Forelimb muscle (tissue), 1 donor: ENCODE measurements around the gene ABL1. TPM values are rescaled to one million over a fixed set of nuclear protein-coding genes. Genes with fewer than 3 reads are reported as not detected.

Experiments
- DNase-seq: peaks from one replicate; pipeline ENCODE4 v3.0.0-alpha.2; 2013; ENCODE audit warnings: low read depth
- polyA plus RNA-seq: library from polyadenylated mRNA; unstranded; fragments of 120-200 nt; gene quantifications from one replicate; pipeline ENCODE4 v1.2.1, GENCODE V29; 2013; ENCODE audit not compliant: insufficient read length

Gene ABL1
- polyA plus RNA-seq, 1 donor: 52.6 TPM

DNA sequence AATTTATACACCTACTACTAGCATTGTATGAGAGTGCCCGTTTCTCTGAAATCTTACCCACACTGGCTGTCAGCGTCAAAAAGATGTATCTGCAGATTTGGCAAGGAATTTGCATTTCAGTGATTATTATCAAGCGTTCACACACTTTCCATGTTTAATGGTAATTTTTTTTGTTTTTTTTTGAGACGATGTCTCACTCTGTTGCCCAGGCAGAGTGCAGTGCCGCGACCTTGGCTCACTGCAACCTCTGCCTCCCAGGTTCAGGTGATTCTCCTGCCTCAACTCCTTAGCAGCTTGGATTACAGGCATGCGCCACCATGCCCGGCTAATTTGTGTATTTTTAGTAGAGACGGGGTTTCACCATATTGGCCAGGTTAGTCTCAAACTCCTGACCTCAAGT is 14.3 kb downstream of the ABL1 start:
- DNase-seq: no peak

DNA sequence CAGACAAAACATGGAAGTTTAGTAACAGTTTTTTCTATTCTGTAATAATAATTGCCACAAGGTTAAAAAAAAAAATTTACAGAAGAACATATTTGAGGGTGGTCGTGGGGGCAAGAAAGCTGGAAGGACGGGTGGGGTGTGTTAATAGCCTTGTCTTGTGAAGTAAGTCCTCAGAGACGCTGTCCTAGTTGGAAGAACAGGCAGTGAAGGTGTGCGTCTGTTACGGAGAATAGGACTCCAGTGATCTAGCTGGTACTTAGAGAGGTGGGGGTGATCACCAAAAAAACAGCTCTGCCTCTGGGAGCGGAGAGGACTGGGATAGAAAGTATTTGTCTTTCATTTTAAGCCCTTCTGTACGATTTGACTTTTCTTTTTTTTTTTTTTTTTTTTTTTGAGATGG is 17.7 kb downstream of the ABL1 start:
- no peak for DNase-seq

DNA sequence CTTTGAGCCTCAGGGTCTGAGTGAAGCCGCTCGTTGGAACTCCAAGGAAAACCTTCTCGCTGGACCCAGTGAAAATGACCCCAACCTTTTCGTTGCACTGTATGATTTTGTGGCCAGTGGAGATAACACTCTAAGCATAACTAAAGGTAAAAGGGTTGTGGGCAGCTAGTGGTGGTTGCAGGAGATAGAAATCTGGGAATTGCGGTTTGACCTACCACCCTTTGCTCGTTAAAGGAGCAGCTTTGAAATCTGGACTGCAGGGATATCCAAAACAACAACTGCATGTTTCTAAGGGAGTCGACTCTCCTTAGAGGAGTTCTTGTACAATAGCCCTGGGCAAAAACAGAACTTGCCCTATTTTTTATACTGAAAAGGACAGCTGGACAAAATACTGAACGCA is 19.0 kb downstream of the ABL1 start:
- no peak for DNase-seq

DNA sequence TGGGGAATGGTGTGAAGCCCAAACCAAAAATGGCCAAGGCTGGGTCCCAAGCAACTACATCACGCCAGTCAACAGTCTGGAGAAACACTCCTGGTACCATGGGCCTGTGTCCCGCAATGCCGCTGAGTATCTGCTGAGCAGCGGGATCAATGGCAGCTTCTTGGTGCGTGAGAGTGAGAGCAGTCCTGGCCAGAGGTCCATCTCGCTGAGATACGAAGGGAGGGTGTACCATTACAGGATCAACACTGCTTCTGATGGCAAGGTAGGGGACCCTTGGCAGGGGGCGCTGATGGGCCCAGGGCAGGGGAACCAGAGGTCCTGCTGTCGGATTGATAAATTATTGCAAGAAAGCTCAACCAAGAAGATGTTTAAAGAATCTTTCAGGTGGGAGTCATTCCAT is 19.8 kb downstream of the ABL1 start:
- no peak for DNase-seq

DNA sequence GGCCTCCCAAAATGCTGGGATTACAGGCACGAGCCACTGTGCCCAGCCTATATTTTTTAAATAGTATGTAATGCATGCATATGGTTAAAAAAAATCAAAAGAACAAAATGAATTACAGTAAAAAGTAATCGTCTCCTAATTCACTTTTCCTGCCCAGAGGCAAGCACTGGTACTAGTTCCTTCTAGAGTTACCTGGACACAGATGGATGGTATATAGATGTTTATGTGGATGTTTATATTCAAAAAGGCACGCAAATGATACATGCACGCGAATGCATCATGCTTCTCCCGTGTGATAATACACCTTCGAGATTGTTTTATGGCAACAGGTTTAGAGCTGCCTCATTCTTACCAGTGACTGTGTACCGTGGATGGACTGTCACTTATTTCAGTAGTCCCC is 21.4 kb downstream of the ABL1 start:
- DNase-seq: no peak

DNA sequence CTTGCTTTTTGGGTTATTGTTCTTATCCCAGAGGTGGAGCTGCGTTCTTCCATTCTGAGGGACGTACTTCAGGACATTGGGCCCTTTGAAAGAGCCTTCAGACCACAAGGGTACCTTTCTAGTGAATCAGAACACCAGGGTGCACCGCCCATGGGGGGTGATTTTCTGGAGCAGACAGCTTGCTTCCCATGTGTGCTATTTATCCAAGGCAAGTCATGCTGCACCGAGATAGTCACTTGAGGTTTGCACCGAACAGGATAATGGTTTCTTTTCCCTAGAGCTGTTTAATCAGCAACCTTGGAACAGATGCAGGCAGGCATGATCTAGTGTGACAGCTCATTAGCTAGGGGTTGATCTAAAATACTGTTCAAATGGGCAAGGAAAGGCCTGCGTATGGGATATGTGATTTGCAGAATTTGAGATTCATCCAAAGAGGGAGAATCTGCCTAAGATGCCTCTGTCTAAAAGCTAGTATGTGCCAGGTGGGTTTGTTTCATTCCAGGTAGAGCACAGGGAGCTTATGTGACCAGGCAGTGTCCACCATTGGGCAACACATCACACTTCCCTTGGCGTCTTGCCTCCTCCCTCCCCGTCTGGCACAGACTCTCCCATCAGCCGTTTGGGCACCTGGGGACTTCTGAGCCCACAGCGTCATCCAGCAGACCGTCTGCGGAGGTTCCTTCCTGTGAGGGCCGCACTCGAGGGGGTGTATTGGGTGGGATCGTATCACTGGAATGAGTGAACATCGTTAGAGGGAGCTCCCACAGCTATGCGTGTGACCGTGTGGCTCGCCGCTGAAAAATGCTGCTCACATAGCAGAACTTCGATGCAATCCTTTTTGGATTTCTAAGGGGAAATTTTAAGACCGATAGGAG is 23.0 kb downstream of the ABL1 start:
- no peak for DNase-seq

DNA sequence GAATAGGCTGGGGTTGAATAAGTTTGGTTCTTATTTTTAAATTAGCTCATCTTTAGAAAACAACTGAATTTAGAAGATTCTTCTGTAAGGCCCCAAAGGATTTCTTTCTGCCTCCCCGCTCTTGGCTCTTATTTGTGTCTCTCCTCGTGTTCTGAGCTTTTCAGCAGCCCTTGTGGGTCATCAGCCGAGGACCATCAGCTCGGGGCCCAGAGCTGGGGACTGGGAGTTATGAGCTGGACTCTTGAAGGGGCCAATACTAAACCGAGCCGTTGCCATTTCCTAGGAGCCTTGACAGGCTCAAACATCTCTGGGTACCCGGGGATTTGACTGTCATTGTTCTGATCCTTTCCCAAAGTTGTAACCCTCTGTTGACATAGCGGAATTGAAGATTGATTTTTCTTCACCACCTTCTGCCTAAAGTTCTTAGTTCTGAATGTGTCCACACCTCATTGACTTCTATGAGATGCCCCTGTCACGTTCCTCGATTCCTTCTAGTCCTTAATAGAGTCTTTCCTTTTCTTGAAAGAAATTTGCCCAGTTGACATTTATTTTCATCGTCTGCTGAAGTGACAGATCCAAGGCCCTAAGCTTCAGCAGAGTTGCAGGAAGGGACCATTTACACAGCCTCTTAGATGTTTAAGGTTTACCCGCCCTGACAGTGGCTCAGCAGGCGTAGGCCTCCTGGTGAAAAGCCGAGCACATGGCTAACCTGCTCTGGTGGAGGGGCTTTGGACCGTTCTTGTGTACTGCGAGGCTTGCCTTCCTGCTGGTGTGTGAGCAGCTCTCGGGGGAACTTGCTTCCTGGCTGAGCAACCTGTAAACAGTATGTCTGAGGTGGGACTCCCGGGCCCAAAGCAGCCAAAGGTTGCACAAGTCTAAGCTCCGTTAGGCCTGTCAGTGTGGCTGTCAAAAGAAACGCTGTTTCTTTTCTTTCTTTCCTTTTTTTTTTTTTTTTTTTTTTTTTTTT is 24.0 kb downstream of the ABL1 start:
- DNase-seq: no peak

DNA sequence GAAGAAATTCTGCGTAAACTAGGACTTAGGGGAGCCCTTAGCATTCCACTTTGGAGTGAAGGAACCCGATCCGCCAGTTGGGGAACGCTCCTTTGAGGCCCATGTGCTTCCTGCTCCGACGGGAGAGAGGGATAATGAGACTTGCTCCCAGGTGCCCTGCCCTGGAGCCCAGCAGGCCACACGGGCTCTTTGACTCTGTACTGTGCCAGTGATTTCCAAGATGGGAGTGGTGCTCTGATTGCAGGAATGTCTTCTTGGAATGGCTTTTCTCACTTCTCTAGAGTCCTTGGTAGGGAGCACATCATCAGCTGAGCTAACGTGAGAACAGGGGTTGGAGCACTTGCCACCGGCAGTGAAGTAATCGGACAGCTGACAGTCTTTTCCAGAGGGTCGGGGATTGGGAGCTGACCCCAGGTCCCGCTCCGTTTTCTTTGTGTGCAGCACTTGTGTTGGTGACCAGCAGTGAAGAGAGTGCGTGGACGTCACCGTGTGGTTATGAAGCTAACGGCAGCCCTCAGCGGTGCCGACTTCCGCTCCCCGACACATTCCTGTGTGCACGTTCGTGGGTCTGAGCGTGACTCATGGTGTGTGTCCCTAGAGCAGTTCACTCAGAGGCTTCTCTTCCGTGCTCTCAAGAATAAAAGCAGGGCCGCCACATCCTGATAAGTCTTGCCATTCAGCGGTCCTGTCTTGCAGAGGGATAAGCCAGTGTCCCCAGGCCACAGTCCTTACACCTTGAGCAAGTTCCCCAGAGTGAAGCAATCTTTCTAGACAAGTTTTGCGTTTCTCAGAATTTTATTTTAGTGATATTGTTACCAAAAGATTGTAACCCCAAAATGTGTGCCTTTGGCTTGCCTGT is 25.6 kb downstream of the ABL1 start:
- no peak for DNase-seq

DNA sequence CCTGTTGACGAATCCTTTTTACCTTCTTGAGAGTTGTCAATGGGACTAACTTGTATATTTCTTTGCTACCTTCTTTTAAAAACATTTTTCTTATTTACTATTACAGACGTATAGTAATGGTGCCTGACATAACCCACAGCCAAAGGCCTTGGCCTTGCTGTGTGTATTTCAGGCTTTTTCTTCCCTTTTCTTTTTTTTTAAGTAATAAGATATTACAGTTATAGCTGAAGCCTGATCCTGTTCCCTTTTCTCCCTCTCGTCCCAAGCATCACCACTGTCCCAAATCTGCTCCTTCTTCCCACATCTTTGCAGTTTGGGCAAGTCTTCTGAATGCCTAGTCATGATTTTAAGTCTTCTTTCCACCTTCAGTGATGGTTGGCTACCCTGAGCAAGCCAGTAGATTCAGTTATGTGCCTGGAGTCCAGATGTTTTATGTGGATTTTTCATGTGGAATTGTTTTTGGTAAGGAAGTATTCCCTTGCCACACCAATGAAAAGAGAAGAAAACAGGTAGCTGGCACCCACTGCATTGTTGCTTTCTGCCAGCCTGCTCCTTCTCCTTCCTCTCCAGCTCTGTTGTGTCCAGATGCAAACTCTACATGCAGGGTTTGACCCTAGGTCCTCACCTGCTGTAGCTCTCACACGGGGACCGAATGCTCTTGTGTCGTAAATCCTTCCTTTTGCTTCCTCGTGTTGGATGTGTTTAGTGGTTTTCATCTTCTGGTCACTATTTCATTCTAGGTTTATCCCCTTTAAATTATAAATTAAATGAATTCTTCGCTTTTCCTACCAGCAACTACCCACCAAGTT is 26.5 kb downstream of the ABL1 start:
- no peak for DNase-seq

DNA sequence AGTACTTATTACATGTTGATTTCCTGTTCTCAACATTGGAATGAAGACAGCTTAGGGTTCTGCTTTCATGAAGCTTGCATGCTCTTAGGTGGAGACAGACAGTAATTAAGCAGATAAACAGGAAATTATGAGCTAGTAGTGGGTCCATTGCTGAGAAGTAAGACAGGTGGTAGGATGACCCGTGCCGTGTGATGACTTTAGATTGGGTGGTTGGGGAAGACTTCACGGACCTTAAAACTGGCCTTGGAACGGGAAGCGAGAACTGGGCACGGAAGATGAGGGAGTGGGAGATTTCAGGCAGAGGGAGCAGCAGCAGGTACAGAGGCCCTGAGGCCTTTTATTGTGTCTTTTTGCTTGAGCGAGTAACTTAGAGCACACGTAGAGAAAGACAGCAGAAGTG is 27.2 kb downstream of the ABL1 start:
- no peak for DNase-seq

DNA sequence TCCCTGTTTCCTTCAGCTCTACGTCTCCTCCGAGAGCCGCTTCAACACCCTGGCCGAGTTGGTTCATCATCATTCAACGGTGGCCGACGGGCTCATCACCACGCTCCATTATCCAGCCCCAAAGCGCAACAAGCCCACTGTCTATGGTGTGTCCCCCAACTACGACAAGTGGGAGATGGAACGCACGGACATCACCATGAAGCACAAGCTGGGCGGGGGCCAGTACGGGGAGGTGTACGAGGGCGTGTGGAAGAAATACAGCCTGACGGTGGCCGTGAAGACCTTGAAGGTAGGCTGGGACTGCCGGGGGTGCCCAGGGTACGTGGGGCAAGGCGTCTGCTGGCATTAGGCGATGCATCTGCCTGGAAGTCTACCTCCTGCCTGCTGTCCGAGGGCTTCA is 27.7 kb downstream of the ABL1 start:
- no peak for DNase-seq

DNA sequence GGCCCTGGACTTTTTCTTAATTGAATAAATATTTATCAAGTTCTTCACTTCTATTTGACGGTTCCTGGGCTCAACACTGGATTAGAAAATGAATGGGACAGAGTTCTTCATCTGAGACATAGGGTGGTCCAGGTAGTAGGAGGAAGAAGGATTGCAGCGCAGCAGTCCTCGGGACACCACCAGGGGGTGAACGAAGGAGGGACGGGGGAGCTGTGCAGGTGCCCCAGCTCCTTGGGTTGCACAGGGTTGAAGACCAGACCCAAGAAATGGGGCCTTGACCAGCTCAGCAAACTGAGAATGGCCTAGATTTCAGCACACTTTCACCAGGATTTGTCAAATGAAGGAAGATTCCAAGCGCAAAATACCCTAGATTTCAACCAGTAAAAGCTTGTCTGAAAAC is 29.5 kb downstream of the ABL1 start:
- no peak for DNase-seq

DNA sequence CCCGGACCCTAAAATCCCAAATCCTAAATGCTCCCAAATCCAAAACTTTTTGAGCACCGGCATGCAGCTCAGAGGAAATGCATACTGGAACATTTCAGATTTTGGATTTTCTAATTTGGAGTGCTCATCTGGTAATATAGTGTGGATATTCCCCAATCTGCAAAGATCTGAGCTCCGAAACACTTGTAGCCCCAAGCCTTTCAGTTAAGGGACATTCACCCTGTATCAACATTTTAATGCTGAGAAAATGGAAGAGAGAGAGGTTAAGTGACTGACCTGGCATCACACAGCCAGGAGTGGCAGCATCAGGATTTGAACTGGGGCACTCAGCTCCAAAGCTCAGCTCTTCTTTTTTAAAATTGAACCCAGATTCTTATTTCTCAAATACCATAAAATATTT is 30.9 kb downstream of the ABL1 start:
- DNase-seq: no peak

DNA sequence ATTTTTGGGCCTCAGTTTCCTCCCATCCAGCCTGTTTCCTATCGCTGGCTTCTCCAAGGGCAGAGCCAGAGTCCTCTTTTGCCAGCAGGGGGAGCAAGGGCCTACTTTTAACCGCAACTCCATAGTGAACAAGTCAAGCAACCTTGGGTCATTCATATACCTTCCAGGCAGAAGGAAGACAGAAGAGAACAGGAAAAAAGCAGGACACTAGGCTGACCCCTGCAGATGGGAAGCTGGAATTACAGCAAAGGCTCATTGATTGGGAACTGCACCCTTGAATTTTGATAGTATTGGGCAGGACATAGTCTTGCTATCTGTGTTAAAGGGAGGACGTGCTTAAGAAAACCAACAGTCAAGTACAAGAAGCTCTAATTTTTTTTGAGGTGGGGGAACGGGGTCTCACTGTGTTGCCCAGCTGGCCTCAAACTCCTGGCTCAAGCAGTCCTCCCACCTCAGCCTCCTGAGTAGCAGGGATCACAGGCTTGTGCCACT is 31.5 kb downstream of the ABL1 start:
- no peak for DNase-seq

DNA sequence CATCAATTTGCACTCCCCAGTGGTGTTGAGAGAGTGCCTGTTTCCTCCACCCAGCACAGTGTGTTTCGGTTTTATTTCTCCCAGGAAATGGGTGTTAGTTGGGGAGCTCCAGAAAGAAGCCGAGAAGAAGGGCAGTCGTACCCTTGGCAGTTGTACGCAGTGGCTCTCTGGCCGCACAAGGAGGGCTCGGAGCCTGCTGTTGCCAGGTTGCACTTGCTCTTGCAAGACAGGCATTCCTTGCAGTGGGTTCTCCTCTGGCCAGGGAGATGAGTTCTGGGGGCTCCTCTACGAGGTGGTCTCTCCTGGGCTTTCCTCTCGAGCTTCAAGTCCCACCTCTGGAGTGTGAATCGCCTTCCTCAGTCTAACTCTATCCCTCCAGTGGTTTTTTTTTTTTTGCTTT is 32.5 kb downstream of the ABL1 start:
- no peak for DNase-seq

DNA sequence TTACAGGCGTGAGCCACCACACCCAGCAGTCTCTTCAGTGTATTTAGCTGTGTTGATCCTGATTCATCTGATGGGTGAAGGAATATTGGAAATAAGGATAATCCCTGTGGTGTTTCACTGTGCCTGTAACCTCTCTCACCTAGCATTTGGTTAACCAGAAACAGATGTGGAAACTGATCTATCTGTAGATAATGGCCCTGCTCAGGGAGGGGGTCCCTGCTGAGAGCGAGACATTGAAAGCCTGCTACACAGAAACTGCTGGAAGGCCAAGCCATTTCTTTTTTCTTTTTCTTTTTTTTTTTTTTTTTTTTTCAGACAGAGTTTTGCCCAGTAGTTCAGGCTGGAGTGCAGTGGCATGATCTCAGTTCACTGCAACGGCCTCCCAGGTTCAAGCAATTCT is 33.2 kb downstream of the ABL1 start:
- no peak for DNase-seq

DNA sequence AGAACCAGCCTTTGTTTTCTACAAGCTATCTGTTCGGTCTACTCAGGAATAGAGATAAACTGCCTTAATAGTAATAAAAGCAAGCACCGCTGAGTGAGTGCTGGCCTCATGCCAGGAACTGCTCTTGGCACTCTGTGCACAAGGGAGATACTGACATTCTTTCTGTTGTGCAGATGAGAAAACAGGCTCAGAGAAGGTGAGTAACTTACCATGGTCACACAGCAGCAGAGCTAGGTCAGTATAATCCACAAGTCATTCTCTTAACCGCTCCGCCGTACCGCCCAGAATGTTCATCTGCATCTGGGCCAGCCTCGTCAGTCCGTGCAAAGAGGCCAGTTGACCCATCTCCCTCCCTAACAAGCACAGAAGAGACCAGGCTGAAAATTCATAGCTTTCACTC is 34.2 kb downstream of the ABL1 start:
- DNase-seq: no peak

DNA sequence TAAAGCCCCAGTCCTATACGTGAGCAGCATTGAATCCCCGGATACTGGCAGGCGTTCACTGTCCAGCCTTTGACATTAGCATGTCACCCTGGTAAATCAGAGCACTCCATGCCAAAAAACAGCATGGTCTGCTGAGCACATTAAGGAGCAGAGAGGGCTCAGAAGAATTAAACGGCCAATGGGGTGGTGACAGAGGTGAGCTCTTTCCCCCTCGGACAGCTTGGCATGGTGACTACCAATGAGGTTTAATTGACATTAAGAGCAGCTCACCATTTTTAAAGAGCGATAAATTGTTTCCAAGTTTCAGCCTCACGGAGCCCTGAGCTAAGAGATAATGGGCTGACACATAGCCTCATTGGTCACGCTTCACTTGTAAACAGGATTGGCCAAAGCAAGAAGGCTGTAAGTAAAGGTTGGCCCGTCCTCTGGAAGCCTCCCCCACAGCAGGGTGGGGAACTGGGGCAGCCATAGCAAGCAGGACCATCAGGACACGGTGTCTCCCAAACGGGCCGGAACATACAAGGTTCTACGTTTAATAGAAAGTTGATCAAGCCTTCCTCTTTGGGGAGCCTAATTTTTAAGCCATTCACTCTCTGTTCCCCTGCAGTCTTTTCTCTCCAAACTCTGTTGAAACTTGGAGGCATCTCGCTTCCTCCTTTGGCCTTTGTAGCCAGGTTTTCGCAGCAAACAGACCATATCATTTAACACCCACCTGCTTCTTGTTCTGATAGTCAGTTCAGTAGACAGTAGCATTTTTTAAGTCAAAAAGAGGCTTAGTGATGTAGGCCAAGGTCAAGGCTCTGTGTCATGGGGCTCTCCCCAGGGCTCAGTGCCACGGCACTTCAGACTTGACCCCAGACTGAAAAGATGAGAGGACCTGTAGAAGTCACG is 35.7 kb downstream of the ABL1 start:
- DNase-seq: no peak

DNA sequence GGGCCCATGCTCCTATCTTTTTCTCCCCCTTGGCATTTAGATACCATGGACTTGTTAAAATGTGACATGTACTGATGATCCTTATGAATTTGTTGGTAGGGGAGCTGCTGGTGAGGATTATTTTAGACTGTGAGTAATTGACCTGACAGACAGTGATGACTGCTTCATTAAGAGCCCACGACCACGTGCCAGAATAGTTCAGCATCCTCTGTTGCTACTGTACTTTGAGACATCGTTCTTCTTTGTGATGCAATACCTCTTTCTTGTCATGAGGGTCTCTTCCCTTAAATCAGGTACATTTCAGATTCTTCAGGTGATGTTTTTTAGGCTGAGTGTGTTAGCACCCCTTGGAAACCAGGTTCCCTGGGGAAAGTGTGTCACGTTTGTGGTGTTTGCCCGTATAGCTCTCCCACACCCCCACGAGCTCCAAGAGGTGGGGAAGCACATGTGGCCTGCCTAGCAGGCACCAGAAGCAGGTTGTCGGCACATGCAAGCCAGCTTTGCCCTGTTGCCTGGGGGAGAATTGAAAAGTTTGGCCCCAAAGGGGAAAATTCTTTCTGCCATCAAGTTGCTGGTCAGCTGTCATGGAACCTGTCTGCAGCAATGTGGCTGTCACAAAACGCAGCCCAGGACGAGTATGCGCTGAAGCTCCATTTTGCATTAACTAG is 36.5 kb downstream of the ABL1 start:
- no peak for DNase-seq
